Fibroblast of peridontal ligament (primary cell): ENCODE data around the gene FAM222A.

Experiments
- DNase-seq: peaks from one replicate; pipeline ENCODE4 v3.0.0-alpha.2; 2010; ENCODE audit errors: extremely low read depth

Gene FAM222A

GRCh38 chr12:109772622-109773321 is 59.1 kb downstream of the FAM222A start:
- DNase-seq, result no peak

GRCh38 chr12:109773384-109774011 is 59.9 kb downstream of the FAM222A start:
- no peak for DNase-seq

- peak; percentile 62 for DNase-seq
Observed at GRCh38 chr12:109775172-109775881, 61.7 kb downstream of the FAM222A start.

- DNase-seq, result no peak
Observed at GRCh38 chr12:109776624-109777023, 63.0 kb downstream of the FAM222A start.

GRCh38 chr12:109777544-109777943 is 63.9 kb downstream of the FAM222A start:
- peak; percentile 34 for DNase-seq

GRCh38 chr12:109778684-109779083 is 65.1 kb downstream of the FAM222A start:
- DNase-seq, result no peak

- no peak for DNase-seq
Observed at GRCh38 chr12:109779382-109779781, 65.8 kb downstream of the FAM222A start.

GRCh38 chr12:109781668-109782325 is 68.2 kb downstream of the FAM222A start:
- no peak for DNase-seq

- no peak for DNase-seq
Observed at GRCh38 chr12:109782326-109782703, 68.7 kb downstream of the FAM222A start.

GRCh38 chr12:109783135-109783964 is 69.7 kb downstream of the FAM222A start:
- no peak for DNase-seq

GRCh38 chr12:109783965-109784244 is 70.3 kb downstream of the FAM222A start:
- no peak for DNase-seq

GRCh38 chr12:109785854-109786253 is 72.2 kb downstream of the FAM222A start:
- DNase-seq, result no peak

GRCh38 chr12:109786799-109787198 is 73.2 kb downstream of the FAM222A start:
- DNase-seq, result no peak

- no peak for DNase-seq
Observed at GRCh38 chr12:109789526-109790048, 76.0 kb downstream of the FAM222A start.

- DNase-seq, result no peak
Observed at GRCh38 chr12:109792992-109793391, 79.4 kb downstream of the FAM222A start.

- DNase-seq, result no peak
Observed at GRCh38 chr12:109793411-109793810, 79.8 kb downstream of the FAM222A start.

- DNase-seq, result no peak
Observed at GRCh38 chr12:109793826-109794501, 80.3 kb downstream of the FAM222A start.

- peak; percentile 83 for DNase-seq
Observed at GRCh38 chr12:109795023-109795422, 81.4 kb downstream of the FAM222A start.

GRCh38 chr12:109796057-109796456 is 82.4 kb downstream of the FAM222A start:
- no peak for DNase-seq

GRCh38 chr12:109797905-109798669 is 84.5 kb downstream of the FAM222A start:
- DNase-seq, result no peak
